Glutamatergic neuron (in vitro differentiated cells): Measurements from ENCODE around the gene SMAP2. TPM values are rescaled to one million over a fixed set of nuclear protein-coding genes. Genes with fewer than 3 reads are reported as not detected.

Source experiments
- DNase-seq: peaks from one replicate; pipeline ENCODE4 v3.0.0; 2022
- H3K27ac Mint-ChIP-seq: one replicate; pipeline ENCODE4 v1.8.0; 2020; ENCODE audit warnings: mild to moderate bottlenecking, mixed read lengths, inconsistent platforms; ENCODE audit not compliant: unreplicated experiment
- H3K27me3 Mint-ChIP-seq: one replicate; pipeline ENCODE4 v1.8.0; 2020; ENCODE audit warnings: mild to moderate bottlenecking, moderate library complexity, mixed read lengths, inconsistent platforms; ENCODE audit not compliant: unreplicated experiment
- H3K36me3 Mint-ChIP-seq: one replicate; pipeline ENCODE4 v1.8.0; 2020; ENCODE audit warnings: mild to moderate bottlenecking, mixed read lengths, inconsistent platforms; ENCODE audit not compliant: unreplicated experiment
- H3K4me1 Mint-ChIP-seq: one replicate; pipeline ENCODE4 v1.8.0; 2020; ENCODE audit warnings: mild to moderate bottlenecking, low read depth, mixed read lengths, inconsistent platforms; ENCODE audit not compliant: unreplicated experiment
- H3K4me3 Mint-ChIP-seq: one replicate; pipeline ENCODE4 v1.8.0; 2020; ENCODE audit warnings: mild to moderate bottlenecking, mixed read lengths, inconsistent platforms; ENCODE audit not compliant: unreplicated experiment
- H3K9me3 Mint-ChIP-seq: one replicate; pipeline ENCODE4 v1.8.0; 2020; ENCODE audit warnings: mild to moderate bottlenecking, moderate library complexity, mixed read lengths, inconsistent platforms; ENCODE audit not compliant: unreplicated experiment
- CTCF ChIP-seq: fragments of 200-600 bp; sonication (generic); IDR thresholded peaks from one replicate; pipeline ENCODE4 v1.5.0; 2021; ENCODE audit not compliant: partially characterized antibody, unreplicated experiment
- total RNA-seq: library from RNA; stranded (reverse); fragmentation: NEBNext Ultra II Directional; extraction: Animal tissue kit (Norgen Biotek cat#: 25700); gene quantifications from one replicate; pipeline ENCODE4 v1.2.1, GENCODE V29; 2021; ENCODE audit not compliant: unreplicated experiment

SMAP2 gene
- total RNA-seq, 1 donor from 2014 or later, result 25.2 TPM

GRCh38 chr1:40423951-40424618 lies 50.6 kb downstream of the SMAP2 start:
- no peak for DNase-seq
- Mint-ChIP-seq H3K4me3 (no peak overlapping the region), H3K36me3 (peaks cover 5% of the 10 kb centered on the region), H3K4me1 (no peaks in the 10 kb centered on the region), H3K27ac (no peak overlapping the region), H3K27me3 (peaks cover 1% of the 10 kb centered on the region), H3K9me3 (no peaks in the 10 kb centered on the region)
- no peak for TF ChIP-seq CTCF

GRCh38 chr1:40425198-40425597 lies 51.7 kb downstream of the SMAP2 start:
- Mint-ChIP-seq H3K9me3 (no peaks in the 10 kb centered on the region), H3K27me3 (peaks cover 1% of the 10 kb centered on the region), H3K4me3 (no peak overlapping the region), H3K27ac (no peak overlapping the region), H3K36me3 (peaks cover 5% of the 10 kb centered on the region), H3K4me1 (no peaks in the 10 kb centered on the region)
- DNase-seq, result no peak
- TF ChIP-seq CTCF, result no peak

GRCh38 chr1:40431385-40431784 lies 57.9 kb downstream of the SMAP2 start:
- Mint-ChIP-seq H3K4me1 (no peaks in the 10 kb centered on the region), H3K9me3 (peaks cover 4% of the 10 kb centered on the region), H3K27me3 (no peaks in the 10 kb centered on the region), H3K36me3 (no peaks in the 10 kb centered on the region), H3K27ac (no peak overlapping the region), H3K4me3 (no peak overlapping the region)
- TF ChIP-seq CTCF, result no peak
- no peak for DNase-seq

- Mint-ChIP-seq H3K4me1 (no peaks in the 10 kb centered on the region), H3K9me3 (peaks cover 4% of the 10 kb centered on the region), H3K4me3 (no peak overlapping the region), H3K36me3 (no peaks in the 10 kb centered on the region), H3K27ac (no peak overlapping the region), H3K27me3 (no peaks in the 10 kb centered on the region)
- TF ChIP-seq CTCF, result no peak
- no peak for DNase-seq
These were observed 59.3 kb downstream of the SMAP2 start for GRCh38 chr1:40432644-40433390.

- H3K9me3 Mint-ChIP-seq, result peaks cover 4% of the 10 kb centered on the region
- H3K4me3 Mint-ChIP-seq, result no peak overlapping the region
- no peaks in the 10 kb centered on the region for H3K4me1 Mint-ChIP-seq
- H3K27me3 Mint-ChIP-seq, result no peaks in the 10 kb centered on the region
- TF ChIP-seq CTCF, result no peak
- no peak overlapping the region for H3K27ac Mint-ChIP-seq
- DNase-seq, result no peak
- H3K36me3 Mint-ChIP-seq, result no peaks in the 10 kb centered on the region
These were observed 61.9 kb downstream of the SMAP2 start for GRCh38 chr1:40435471-40435870.
